Measurements from ENCODE around the gene ANKMY1.

Gene ANKMY1

DNA sequence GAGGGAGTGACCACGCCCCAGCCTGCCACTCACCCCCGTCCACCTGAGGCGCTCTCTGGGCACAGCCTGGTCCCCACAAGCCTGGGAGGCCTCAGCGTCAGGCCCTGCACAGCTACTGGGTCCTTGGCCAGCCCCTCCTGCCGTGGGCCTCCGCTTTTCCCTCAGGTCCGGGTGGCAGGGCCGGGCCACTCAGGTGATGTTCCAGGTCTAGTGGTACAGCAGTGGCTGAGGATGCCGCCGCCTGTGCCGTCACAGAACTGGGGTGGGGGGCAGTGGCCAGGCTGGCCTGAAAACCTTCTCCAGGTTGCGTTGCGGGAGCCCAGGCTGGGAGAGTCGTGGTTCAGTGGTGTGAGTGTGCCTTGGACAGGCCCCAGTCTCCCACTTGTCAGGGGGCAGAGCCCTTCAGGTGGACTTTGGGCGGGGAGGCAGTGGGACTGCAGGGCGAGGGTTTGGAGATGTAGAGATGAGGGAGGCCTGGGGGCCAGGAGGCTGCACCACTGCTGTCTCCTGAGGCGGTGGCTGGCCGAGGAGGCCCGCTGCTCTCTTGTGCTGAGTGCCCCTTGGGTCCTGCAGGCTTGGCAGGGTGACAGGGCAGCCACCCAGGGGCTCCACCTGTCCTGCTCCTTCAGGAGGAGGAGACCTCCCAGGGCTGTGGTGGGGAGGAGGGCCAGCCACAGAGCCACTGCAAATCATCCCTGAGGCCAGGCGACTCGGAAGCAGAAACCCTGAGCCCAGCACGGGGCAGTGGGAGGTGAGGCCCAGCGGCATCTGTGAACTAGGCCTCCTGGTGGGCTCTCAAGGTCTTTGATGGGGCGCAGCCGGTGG lies 114.7 kb downstream of the ANKMY1 start:
- DNase-seq = no peak

DNA sequence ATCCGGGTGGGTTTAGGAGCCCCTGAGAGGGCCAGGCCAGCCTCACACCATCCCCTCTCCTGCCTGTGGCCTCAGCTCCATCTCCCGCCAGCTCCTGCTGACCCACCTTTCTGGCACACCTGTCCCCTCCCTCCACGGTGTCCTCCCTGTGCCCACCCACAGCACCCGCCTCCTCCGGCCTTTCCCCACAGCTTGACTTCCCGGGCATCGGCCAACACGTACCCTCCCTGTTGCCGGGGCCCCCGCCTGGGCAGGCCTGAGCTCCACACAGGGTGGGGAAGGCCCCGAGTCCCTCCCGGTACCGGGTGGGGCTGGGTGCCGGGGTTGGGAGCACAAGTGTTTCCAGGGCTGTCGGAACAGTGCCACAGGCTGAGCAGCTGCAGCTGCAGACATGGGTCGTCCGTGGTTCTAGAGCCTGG lies 115.8 kb downstream of the ANKMY1 start:
- no peak for DNase-seq

DNA sequence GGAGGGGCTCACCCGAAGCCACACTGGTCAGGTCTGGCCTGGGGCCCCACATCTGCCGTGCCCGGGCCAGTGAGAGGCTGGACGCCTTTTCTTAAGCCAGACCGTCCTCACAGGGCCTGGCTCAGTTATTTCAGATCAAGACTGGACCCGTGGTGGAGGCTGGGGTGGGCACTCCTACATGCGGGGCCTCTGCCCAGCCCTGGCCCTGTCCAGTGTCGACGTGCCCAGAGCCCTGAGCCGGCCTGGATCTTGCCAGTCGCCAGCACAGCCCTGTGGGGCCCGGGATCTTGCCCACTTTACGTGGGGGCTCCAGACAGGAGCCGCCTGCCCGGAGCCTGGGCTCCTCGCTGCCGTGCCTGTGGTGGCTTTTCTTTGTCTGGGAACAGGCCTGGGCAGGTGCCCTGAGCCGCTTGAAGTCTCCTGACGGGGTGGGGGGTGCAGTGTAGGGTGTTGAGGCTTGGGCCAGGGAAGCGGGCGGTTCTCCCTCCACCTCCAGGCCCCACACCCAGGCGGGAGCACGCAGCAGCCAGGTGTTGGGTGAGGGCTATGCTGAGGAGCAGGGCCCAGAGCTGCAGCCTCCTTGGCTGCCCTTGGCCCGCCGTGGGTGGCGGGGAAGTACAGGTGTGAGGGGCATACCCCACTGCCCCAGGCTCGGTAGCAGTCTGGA lies 116.3 kb downstream of the ANKMY1 start:
- DNase-seq = no peak

DNA sequence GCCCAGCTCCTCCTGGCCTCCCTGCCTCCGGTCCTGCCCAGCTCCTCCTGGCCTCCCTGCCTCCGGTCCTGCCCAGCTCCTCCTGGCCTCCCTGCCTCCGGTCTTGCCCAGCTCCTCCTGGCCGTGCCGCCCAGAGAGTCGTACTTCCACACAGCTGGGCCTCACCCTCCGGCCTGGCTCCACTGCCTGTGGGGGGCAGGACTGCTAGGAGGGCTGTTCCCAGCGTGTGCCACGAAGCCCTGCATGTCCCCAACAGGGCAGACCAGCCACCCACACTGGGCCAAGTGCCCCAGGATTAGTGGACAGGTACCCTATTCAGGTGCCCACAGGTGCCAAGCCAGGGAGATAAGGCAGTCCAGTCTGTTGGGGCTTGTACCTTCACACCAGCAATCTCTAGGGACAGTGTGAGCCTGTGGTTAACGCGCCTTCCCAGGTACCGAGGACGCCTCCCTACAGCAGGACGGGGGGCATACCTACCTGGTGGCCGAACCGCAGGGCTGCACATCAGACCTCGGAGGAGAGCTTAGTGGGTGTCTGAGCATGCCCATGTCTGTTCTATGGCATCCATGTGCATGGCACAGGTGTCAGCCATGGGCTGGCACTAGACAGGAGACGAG lies 117.0 kb downstream of the ANKMY1 start:
- no peak for DNase-seq

DNA sequence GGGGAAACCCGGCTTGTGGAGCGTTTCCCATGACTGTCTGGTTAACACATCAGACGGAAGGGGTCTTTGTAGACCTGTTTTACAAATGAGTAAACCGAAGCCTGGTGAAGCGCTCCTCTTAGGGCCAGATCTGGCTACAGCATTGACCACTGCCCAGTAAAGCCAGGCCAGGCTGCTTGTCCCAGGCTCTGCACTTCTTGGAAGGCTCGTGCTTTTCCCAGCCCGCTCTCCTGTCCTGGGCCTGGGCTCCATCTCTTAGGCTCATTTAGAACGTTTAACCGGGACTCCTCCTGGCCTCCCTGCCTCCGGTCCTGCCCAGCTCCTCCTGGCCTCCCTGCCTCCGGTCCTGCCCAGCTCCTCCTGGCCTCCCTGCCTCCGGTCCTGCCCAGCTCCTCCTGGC lies 117.5 kb downstream of the ANKMY1 start:
- DNase-seq = no peak

DNA sequence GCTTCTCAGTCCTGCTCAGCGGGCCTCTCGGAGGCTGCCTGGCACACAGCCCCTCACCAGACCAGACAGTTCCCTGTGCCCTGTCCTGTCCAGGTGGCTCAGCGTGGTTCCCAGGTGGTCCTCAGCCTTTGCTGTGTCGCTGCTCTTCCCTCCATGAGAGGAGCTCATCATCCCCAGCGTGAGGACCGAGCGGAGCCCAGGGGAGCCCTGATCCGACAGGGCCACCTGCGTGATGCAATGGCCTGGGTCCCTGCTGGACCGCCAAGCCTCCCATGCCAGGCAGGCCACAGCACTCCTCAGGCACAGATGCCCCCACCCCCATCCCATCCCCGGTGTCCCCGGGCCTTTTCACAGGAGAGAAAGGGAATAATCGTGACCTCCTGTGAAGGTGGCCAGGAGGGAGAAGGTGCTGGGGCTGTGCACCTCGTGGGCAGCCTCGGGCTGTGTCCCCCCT lies 118.1 kb downstream of the ANKMY1 start:
- DNase-seq = no peak

DNA sequence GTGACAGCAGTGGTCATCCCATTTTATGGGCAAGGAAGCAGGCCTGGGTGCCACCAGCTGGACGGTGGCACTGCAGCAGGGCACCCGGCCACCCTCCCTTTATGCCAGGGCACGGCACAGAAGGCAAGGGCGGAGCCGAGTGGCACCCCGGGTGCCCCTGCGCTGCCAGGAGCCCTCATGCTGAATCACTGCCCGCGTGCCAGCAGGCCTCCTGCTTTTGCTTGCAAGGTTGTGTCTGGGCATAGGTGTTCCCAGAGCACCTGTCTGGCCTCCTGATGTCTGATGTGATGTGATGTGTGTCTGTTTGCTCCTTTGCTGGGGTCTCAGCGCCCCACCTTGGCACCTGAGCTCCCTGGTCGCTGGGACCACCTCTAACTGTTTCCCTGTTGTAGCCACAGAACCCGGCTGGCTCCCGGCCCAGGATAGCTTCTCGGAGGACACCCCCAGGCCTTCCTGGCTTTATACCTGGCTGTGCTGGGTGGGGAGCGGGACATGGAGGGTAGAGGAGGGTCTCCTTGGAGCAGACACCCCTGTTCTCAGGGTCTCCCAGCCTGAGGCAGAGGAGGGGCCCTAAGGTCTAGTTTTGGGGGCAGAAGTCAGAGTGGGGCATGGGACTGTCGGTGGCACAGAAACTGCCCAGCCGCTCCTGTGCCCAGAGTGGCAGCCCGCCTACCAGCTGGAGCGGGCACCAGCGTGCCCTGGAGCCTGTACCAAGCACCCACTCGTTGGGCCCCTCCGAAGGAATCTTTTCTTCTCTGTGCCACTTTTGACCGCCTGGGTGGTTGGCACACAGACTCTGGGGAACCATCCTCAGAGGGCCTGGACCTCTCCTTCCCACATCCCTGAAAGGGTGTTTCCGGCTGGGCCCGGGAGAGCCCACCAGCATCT lies 118.7 kb downstream of the ANKMY1 start:
- DNase-seq = no peak

DNA sequence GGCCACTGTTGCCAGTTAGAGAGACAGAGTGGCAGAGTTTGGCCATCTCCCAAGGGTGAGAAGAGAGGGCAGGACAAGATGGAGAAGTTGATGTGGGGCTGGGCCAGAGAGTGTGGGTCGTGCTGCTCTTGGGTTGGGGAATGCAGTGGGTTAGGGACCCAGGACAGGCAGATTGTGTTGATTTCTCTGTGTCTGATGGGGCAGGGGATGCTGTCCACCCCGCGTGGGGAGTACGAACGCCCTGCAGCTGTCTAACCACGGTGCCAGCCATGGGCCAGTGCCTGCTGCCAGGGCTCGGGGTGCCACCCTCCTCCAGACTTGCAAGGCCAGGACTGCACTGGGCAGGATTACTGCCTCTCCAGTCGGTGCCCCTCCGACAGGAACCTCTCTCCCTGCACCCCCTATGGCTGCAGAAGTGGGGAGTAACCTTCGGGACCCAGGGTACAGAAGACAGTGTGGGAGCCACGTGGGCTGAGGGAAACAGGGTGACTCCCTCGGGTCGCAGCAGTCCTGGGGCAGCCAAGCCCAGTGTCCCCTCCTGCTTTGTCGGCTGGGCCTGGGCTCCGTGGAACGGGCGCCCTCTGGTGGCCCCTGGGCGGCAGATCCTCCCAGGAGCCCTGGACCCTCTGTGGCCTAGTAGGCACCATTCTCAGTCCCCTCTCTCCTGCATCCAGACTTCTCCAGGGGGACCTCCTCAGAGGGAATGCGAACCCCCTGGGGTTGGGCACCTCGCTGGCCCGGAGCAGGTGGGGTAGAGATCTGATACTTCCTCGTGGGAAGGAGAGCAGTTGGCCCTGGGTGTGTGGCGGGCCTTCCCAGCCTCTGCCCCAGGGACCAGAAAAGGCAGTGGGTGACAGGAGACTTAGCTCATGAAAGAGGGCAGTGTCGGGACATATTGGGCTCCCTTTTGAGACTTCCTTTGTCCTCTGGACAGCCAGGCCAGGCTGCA lies 119.7 kb downstream of the ANKMY1 start:
- DNase-seq = peak; percentile 29

DNA sequence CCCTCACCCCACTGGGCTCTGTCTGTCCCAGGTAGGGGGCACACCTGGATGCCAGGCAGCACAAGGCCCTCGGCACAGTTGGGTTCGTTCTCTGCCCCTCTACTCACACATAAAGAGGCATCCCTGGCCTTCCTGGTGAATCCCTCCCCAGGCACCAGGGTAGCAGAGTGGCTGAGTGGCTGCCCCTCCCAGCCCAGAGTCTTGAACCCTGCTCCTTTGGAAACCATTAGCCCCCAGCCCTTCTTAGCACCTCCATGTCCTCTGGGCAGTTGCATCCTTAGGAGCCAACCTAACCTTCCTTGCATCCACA lies 120.3 kb downstream of the ANKMY1 start:
- DNase-seq = no peak

DNA sequence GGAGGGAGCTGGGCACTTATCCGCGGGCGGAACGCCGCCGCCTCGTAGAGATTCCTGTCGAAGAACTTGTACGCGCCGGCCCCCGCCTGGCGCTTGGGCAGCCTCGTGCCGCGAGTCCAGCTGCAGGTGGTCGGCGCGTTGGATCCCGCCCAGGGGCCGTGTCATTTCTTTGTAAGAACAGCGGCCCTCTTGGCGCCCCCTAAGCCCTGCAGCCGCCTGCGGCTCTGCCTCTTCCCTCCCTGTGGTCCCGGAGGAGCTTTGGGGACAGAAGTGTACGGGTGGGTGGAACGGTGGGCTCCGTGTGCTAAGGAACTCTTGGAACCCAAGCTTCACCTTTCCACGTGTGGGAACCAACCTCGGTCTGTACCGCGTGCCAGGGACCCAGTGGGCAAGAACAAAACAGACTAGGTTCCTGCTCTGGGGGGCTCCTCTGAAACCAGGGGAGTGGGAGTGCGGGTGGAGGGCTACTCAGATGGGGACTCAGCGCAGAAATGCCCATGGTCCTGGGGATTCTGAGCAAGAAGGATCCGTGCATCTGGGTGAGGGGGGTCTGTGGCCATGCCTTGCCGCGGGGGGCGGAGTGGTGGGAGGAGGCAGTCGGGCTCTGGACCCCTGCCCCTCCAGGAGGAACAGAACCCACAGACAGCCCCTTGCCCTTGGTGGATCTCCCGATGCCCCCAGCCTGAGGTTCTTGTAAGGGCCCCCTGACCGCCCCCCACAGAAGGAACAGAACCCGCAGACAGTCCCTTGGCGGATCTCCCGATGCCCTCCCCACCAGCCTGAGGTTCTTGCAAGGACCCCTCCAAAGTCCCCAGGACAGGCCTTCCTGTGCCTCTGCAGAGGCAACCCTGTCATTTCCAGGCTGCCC lies 120.9 kb downstream of the ANKMY1 start:
- no peak for DNase-seq

DNA sequence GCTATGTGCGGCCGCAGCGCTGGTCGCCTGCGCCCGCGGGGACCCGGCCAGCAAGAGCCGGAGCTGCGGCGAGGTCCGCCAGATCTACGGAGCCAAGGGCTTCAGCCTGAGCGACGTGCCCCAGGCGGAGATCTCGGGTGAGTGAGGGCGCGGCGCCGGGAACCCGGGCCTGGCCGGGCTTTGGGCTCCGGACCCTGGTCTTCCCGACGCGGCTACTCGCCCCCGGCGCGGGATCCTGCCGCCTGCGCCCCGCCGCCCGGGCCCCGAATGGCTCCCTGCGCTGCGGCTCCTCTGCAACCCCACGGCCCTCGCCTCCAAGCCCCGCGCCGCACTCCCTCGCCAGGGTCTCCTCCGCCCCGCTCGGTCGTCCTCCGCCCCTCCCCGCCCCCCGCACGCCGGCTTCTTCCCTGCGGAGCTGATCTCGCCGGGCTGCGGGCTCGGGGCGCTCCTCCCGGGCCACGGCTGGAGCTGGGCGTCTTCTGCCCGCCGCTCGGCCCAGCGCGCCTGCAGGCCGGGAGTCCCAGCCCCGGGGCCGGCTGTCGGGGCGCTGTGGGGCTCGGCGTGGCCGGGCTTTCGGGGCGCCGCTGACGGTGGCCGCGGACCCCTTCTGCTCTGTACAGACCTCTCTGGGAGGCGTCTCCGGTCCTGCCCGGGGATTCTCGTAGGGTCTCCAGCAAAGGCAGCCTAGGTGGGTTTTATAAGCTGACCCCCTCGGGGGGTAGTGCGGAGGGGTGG lies 121.7 kb downstream of the ANKMY1 start:
- DNase-seq = no peak

DNA sequence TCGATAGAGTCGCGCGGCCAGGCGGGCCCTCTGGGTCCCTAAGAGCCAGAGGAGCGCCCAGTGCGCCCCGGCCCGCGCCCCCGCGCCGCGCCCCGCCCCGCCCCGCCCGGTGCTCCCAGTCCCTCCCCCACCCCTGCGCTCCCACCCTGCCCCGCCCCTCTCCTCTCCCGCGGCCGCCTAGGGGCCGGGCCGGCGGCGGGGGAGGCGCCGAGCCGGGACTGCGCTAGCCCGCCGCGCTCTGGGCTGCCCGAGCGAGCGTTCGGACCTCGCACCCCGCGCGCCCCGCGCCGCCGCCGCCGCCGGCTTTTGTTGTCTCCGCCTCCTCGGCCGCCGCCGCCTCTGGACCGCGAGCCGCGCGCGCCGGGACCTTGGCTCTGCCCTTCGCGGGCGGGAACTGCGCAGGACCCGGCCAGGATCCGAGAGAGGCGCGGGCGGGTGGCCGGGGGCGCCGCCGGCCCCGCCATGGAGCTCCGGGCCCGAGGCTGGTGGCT lies 122.3 kb downstream of the ANKMY1 start, which contains the start of gene GPC1:
Gene GPC1 (plus strand): TSS at position 207 of the 491 bp plus-strand sequence. CDS start 256 bp downstream, at position 463.
- DNase-seq = peak; percentile 69

DNA sequence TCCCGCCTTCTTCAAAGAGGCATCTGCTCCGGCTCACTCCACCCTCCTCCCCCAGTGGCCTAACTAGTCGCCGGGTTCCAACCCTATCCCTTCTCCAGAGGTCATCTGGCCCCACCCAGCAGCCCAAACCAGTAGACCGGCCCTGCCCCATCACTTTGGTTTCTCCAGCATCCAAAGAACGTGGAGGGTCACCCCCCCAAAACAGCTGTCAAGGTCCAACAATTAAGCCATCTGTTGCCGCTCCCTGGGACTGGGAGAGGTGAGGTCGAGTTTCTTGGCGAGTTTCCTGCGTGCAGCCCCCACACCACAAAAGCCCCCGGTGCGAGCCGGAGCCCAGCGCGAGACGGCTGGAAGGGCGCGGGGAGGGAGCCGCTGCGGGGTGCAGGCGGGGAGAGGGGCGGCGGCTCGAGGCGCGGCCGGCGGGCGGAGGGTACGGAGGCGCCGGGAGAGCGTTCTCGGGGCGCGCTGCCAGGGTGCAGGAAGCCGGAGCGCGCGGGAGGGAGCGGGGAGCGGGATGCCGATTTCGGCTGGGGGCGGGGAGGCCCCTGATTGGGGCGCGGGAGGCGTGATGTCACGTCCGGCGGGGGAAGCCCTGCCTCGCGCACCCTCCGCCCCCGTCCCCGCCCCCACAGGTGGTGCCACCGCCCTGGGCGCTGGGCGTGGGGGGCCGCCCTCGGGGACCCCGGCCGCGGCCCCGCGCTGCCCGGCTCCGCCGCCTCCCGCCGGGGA lies 122.9 kb downstream of the ANKMY1 start:
- peak; percentile 83 for DNase-seq

DNA sequence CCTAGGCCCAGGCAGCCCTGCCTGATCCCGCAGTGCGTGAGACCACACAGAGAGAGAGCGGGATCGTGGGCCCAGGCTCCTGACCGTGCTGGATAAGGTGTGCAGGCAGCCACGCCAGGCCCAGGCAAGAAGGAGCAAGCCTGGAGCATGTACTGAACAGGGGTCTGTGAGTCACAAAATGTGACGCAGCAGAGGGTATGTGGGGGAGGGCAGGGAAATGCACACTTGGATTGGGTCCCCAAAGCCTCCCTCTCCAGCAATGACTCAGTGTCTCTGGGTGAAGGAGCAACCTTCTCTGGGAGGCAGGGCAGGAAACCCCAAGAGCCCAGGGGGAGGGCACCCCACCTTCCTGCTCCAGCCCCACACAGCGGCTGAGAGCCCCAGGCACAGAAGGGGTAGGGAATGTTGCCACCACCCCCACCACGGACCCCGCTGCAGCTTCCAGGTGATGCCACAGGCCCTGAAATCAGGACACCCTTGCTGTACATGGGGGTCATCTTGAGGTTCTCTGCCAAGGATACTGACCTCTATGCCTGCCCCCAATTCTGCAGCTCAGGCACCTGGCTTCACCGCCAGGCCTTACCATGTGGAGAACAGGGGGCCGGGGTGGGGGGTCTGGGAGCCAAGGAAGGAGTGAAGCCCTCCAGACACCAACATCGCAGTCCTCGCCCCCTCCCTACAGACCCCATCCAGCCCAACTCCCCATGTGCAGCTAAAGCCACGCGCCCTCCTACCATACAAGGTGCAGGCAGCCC lies 123.6 kb downstream of the ANKMY1 start:
- DNase-seq = peak; percentile 43

DNA sequence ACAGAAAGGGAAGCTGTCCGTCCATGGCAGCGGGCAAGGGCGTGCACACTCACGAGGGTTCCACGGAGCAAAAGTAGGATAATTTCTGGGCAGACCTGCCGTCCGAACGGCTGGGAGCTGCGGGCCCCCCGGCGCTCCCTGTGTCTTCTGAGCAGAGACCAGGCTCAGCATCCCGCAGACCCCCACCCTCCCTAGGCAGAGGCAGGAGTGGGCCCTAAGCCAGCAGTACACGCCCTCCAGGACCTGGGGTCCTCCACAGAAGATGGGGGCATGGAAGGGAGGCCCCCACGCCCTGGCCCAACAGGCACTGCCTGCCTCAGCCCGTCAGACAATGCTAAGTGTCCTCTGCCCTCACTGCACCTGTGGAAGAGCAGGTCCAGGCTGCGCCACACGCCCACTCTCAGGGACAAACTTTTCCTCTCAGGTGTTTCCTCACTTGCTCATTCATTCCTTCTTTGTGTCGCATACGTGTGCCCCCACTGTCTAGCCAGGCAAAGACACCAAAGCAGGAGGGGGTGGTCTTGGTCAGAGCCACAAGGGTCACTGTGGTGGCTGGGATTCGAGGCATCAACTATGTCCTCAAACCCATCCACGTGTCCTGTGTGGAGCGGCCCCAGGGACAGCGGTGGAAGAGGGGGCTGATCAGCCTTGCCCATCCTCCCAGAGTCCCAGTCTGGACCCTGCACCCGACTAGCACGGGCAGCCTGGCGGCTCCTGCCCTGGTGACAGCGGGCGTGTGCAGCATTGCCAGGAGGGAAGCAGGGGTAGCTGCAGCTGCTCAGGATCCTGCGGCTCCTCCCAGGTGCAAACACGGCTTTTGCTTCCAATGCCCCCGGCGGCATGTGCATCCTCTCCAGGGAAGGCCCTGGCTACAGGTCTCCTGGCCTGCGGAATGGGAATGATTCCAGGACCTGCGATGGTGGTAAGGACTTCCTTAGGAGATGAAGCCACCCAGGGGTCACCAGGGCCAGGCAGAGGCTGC lies 124.7 kb downstream of the ANKMY1 start:
- DNase-seq = no peak

DNA sequence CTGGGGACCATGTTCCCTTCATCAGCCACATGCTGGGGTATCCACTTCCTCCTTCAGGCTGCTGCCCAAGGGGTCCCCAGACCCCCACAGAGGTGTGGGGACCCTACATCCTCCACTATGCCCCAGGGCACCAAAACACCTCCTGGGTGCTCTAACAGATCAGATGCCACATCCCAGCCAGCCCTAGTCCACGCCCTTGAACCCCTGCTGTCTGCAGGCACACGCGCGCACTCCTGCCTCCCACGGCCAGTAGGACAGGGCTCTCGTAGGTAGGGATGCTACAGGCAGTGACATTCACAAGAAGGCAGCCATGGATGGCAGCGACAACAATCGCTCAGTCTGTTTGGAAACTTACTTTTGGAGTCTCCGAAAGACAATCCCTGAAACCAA lies 125.4 kb downstream of the ANKMY1 start:
- no peak for DNase-seq

All from GOT3 (cell line).